DND-41 (cell line): ENCODE measurements around the gene HMG20B.

ENCODE experiments used
- ATAC-seq: fragments of 200-7000 bp; cut with Tn5 transposase; 3 replicates; pipeline ENCODE4 v1.9.1; 2021; ENCODE audit warnings: low read depth; ENCODE audit not compliant: insufficient read depth
- DNase-seq: peaks from one replicate; pipeline ENCODE4 v3.0.0-alpha.2; 2020
- H2AFZ ChIP-seq: 2 replicates; pipeline ENCODE4 v1.6.0; 2012; ENCODE audit warnings: low read depth, low read length
- H3K27ac ChIP-seq: 2 replicates; pipeline ENCODE4 v1.5.1; 2012; ENCODE audit warnings: low read length, inconsistent platforms
- H3K27me3 ChIP-seq: fragments of 200-600 bp; sonication (generic); 2 replicates; pipeline ENCODE4 v1.6.0; 2012; ENCODE audit warnings: low read length, mild to moderate bottlenecking, inconsistent platforms; ENCODE audit not compliant: insufficient read depth, poor library complexity
- H3K36me3 ChIP-seq: 2 replicates; pipeline ENCODE4 v1.5.1; 2012; ENCODE audit warnings: low read length, inconsistent platforms; ENCODE audit not compliant: insufficient read depth
- H3K4me1 ChIP-seq: 2 replicates; pipeline ENCODE4 v1.5.1; 2012; ENCODE audit warnings: mild to moderate bottlenecking, low read length; ENCODE audit not compliant: insufficient read depth
- H3K4me2 ChIP-seq: 2 replicates; pipeline ENCODE4 v1.6.0; 2012; ENCODE audit warnings: mild to moderate bottlenecking, moderate library complexity, low read length, inconsistent platforms; ENCODE audit not compliant: insufficient read depth
- H3K4me3 ChIP-seq, 2 experiments: fragments of 200-600 bp in 1 of 2; shearing (Covaris generic) in 1 of 2; 2 replicates each; pipeline ENCODE4 v1.5.1; 2012 to 2016; ENCODE audit warnings: inconsistent platforms in 2 of 2, low read length in 2 of 2, mild to moderate bottlenecking in 2 of 2, low read depth in 1 of 2, moderate library complexity in 1 of 2
- H3K79me2 ChIP-seq: 2 replicates; pipeline ENCODE4 v1.6.0; 2012; ENCODE audit warnings: low read length, inconsistent platforms; ENCODE audit not compliant: insufficient read depth
- H3K9ac ChIP-seq: 2 replicates; pipeline ENCODE4 v1.6.0; 2012; ENCODE audit warnings: low read depth, mild to moderate bottlenecking, inconsistent platforms, low read length, moderate library complexity
- H3K9me3 ChIP-seq: 2 replicates; pipeline ENCODE4 v1.5.1; 2012; ENCODE audit warnings: low read length, moderate library complexity, mild to moderate bottlenecking, inconsistent platforms; ENCODE audit not compliant: insufficient read depth, severe bottlenecking
- H4K20me1 ChIP-seq: 2 replicates; pipeline ENCODE4 v1.6.0; 2012; ENCODE audit warnings: low read length; ENCODE audit not compliant: insufficient read depth
- CTCF ChIP-seq: IDR thresholded peaks from 2 replicates; pipeline ENCODE4 v1.5.1; 2012; ENCODE audit warnings: borderline replicate concordance, low read length, moderate library complexity, mild to moderate bottlenecking; ENCODE audit not compliant: poor library complexity, severe bottlenecking; ENCODE audit errors: extremely low read depth
- EZH2 ChIP-seq: IDR thresholded peaks from 3 replicates; pipeline ENCODE4 v1.6.1; 2012; ENCODE audit warnings: borderline replicate concordance, low read depth, mild to moderate bottlenecking, moderate library complexity, low read length, inconsistent platforms; ENCODE audit not compliant: severe bottlenecking

The HMG20B gene

GRCh38 chr19:3621689-3622088, 48.9 kb downstream of the HMG20B start:
- DNase-seq (no peak), ATAC-seq (no peak)
- Histone ChIP-seq H3K79me2 (peaks cover 32% of the 10 kb centered on the region), H3K36me3 (peaks cover 69% of the 10 kb centered on the region), H3K9me3 (no peaks in the 10 kb centered on the region), H3K9ac (no peak overlapping the region), H3K27me3 (no peaks in the 10 kb centered on the region), H3K4me2 (no peak overlapping the region), H3K27ac (no peak overlapping the region), H3K4me3 (no peak overlapping the region), H2AFZ (no peak overlapping the region), H3K4me1 (peaks cover 28% of the 10 kb centered on the region), H4K20me1 (peaks cover 32% of the 10 kb centered on the region)
- TF ChIP-seq CTCF (no peak), EZH2 (no peak)

- H2AFZ ChIP-seq: no peak overlapping the region
- H3K4me2 ChIP-seq: no peak overlapping the region
- no peak overlapping the region for H3K27ac ChIP-seq
- ATAC-seq: no peak
- no peak overlapping the region for H3K4me3 ChIP-seq
- H4K20me1 ChIP-seq: peaks cover 32% of the 10 kb centered on the region
- no peak for TF ChIP-seq CTCF
- TF ChIP-seq EZH2: no peak
- H3K4me1 ChIP-seq: peaks cover 32% of the 10 kb centered on the region
- no peak overlapping the region for H3K9ac ChIP-seq
- peaks cover 32% of the 10 kb centered on the region for H3K79me2 ChIP-seq
- no peaks in the 10 kb centered on the region for H3K27me3 ChIP-seq
- no peak for DNase-seq
- H3K9me3 ChIP-seq: no peaks in the 10 kb centered on the region
- peaks cover 68% of the 10 kb centered on the region for H3K36me3 ChIP-seq
Observed at GRCh38 chr19:3622224-3622623, 49.5 kb downstream of the HMG20B start.

- peaks cover 32% of the 10 kb centered on the region for H4K20me1 ChIP-seq
- ATAC-seq: no peak
- H3K9me3 ChIP-seq: no peaks in the 10 kb centered on the region
- TF ChIP-seq CTCF: no peak
- H2AFZ ChIP-seq: no peak overlapping the region
- H3K4me3 ChIP-seq: no peak overlapping the region
- H3K9ac ChIP-seq: no peak overlapping the region; the same call in 1 of the 2 replicates
- no peak for DNase-seq
- H3K27me3 ChIP-seq: no peaks in the 10 kb centered on the region
- H3K79me2 ChIP-seq: peaks cover 32% of the 10 kb centered on the region
- H3K36me3 ChIP-seq: peaks cover 55% of the 10 kb centered on the region
- H3K4me1 ChIP-seq: peaks cover 35% of the 10 kb centered on the region
- peak overlapping the region; percentile 94; the same call in 1 of the 2 replicates for H3K4me2 ChIP-seq
- H3K27ac ChIP-seq: no peak overlapping the region
Observed at GRCh38 chr19:3623716-3624115, 51.0 kb downstream of the HMG20B start.

GRCh38 chr19:3625996-3626472, 53.3 kb downstream of the HMG20B start:
- Histone ChIP-seq H4K20me1 (peaks cover 27% of the 10 kb centered on the region), H3K9ac (peak overlapping the region; percentile 77), H3K4me2 (peak overlapping the region; percentile 94), H3K4me1 (peaks cover 35% of the 10 kb centered on the region), H3K27me3 (no peaks in the 10 kb centered on the region), H3K9me3 (no peaks in the 10 kb centered on the region), H3K27ac (peak overlapping the region; percentile 98), H3K4me3 (peak overlapping the region; percentile 99), H2AFZ (peak overlapping the region; percentile 91), H3K79me2 (peaks cover 32% of the 10 kb centered on the region), H3K36me3 (peaks cover 33% of the 10 kb centered on the region)
- ATAC-seq (peak; percentile 1; the same call in 1 of the 3 replicates), DNase-seq (no peak)
- TF ChIP-seq EZH2 (no peak), CTCF (no peak)
